Subcutaneous adipose tissue (tissue), 4 donors: ENCODE results near the gene PRDM4. TPM values are rescaled to one million over a fixed set of nuclear protein-coding genes. Genes with fewer than 3 reads are reported as not detected.

ENCODE experiments used
- CTCF ChIP-seq: fragments of 450-650 bp; IDR thresholded peaks from one replicate; pipeline ENCODE4 v1.5.1; 2016; ENCODE audit warnings: low read depth, mild to moderate bottlenecking, control low read depth, antibody characterized with exemption, moderate library complexity
- total RNA-seq, 4 donors: library from RNA; depleted of rRNA; stranded (reverse); fragments of >200 nt; gene quantifications; one replicate each; pipeline ENCODE4 v1.1.0, GENCODE V29; 2016

PRDM4 gene
- 10 to 100 TPM; 21.7 to 45.7 (median 33.4) TPM for total RNA-seq

GRCh38 chr12:107760809-107761501 is at the start of gene PRDM4:
PRDM4 (minus strand) TSS chr12:107761137; CDS start chr12:107760515, 622 bp downstream.
- TF ChIP-seq CTCF: no peak

GRCh38 chr12:107807471-107808150 is 46.7 kb upstream of the PRDM4 start:
- TF ChIP-seq CTCF: no peak

GRCh38 chr12:107805488-107806180 is 44.7 kb upstream of the PRDM4 start:
- no peak for TF ChIP-seq CTCF

GRCh38 chr12:107803092-107803491 is 42.2 kb upstream of the PRDM4 start:
- TF ChIP-seq CTCF: no peak

GRCh38 chr12:107801150-107801549 is 40.2 kb upstream of the PRDM4 start:
- TF ChIP-seq CTCF: no peak

GRCh38 chr12:107798580-107798979 is 37.6 kb upstream of the PRDM4 start:
- no peak for TF ChIP-seq CTCF

- TF ChIP-seq CTCF: no peak
Observed at GRCh38 chr12:107794451-107794850, 33.5 kb upstream of the PRDM4 start.
